ENCODE data around the gene EYS.

- no peak for TF ChIP-seq GABPA (IDR thresholded peaks at IDR 0.05 in 1 of 2, conservative IDR thresholded peaks at IDR 0.05 in 1 of 2)
- TF ChIP-seq, protein P1, sequence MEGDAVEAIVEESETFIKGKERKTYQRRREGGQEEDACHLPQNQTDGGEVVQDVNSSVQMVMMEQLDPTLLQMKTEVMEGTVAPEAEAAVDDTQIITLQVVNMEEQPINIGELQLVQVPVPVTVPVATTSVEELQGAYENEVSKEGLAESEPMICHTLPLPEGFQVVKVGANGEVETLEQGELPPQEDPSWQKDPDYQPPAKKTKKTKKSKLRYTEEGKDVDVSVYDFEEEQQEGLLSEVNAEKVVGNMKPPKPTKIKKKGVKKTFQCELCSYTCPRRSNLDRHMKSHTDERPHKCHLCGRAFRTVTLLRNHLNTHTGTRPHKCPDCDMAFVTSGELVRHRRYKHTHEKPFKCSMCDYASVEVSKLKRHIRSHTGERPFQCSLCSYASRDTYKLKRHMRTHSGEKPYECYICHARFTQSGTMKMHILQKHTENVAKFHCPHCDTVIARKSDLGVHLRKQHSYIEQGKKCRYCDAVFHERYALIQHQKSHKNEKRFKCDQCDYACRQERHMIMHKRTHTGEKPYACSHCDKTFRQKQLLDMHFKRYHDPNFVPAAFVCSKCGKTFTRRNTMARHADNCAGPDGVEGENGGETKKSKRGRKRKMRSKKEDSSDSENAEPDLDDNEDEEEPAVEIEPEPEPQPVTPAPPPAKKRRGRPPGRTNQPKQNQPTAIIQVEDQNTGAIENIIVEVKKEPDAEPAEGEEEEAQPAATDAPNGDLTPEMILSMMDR (IDR thresholded peaks at IDR 0.05; ENCODE audit: low read depth, low read length, missing input control), result no peak
- TF ChIP-seq ATF3 (IDR thresholded peaks at IDR 0.05), result no peak
Measured at GRCh38 chr6:64861039-64861651, 845.9 kb downstream of the EYS start.
